Fibroblast of upper back skin (primary cell): ENCODE results near the gene OR1B1.
"Not testable (repeated sequence)": the region's sequence is repeated elsewhere in the genome, so short reads cannot be mapped to it uniquely, and the experiment has no call there.

Experiments
- DNase-seq: peaks from one replicate; pipeline ENCODE4 v3.0.0-alpha.2; 2013

The OR1B1 gene

GRCh38 chr9:122657527-122657926, at the start of gene OR1B1:
OR1B1 (minus strand) TSS chr9:122657627.
- no peak for DNase-seq

GRCh38 chr9:122695696-122696095, 38.3 kb upstream of the OR1B1 start:
- DNase-seq: no peak

- DNase-seq: no peak
Observed at GRCh38 chr9:122684851-122685250, 27.4 kb upstream of the OR1B1 start.

- no peak for DNase-seq
Observed at GRCh38 chr9:122672481-122672880, 15.1 kb upstream of the OR1B1 start.

- DNase-seq: no peak
Observed at GRCh38 chr9:122661416-122661815, 4.0 kb upstream of the OR1B1 start, which contains the start of gene OR1L1. OR1L1 (plus strand) TSS chr9:122661716; CDS start chr9:122661716, 0 bp downstream.

- DNase-seq: no peak
Observed at GRCh38 chr9:122656378-122656777, 1.0 kb downstream of the OR1B1 start.

GRCh38 chr9:122642226-122642625, 15.2 kb downstream of the OR1B1 start:
- DNase-seq: no peak

GRCh38 chr9:122619996-122620395, 37.4 kb downstream of the OR1B1 start:
- DNase-seq: no peak

GRCh38 chr9:122614362-122614761, 43.1 kb downstream of the OR1B1 start, which contains the start of gene OR1Q1:
OR1Q1 (plus strand) TSS chr9:122614738; CDS start chr9:122614738, 0 bp downstream.
- no peak for DNase-seq

- DNase-seq: no peak
Observed at GRCh38 chr9:122609804-122610203, 47.6 kb downstream of the OR1B1 start.

GRCh38 chr9:122606587-122606986, 50.8 kb downstream of the OR1B1 start:
- DNase-seq: no peak

GRCh38 chr9:122605691-122606090, 51.7 kb downstream of the OR1B1 start:
- DNase-seq: no peak

GRCh38 chr9:122583284-122583683, 74.1 kb downstream of the OR1B1 start, which contains the start of gene OR1L8:
OR1L8 (minus strand) TSS chr9:122583384; CDS start chr9:122568477, 14,907 bp downstream.
- DNase-seq: not testable (repeated sequence)

- DNase-seq: peak; percentile 4
Observed at GRCh38 chr9:122580360-122580759, 77.1 kb downstream of the OR1B1 start.

GRCh38 chr9:122579874-122580273, 77.6 kb downstream of the OR1B1 start:
- no peak for DNase-seq
